ENCODE data around the gene SGMS1. TPM values are rescaled to one million over a fixed set of nuclear protein-coding genes. Genes with fewer than 3 reads are reported as not detected.

SGMS1 gene
- total and polyA plus RNA-seq, 2 experiments from 2014 or later: 15.0 to 34.7 TPM

GRCh38 chr10:50417886-50418830 lies 205.6 kb downstream of the SGMS1 start (continued):
- TF ChIP-seq ZNF462 (CRISPR knock-in tag; IDR thresholded peaks at IDR 0.05) (no peak), ZNF114 (CRISPR knock-in tag; IDR thresholded peaks at IDR 0.05) (no peak), ZNF331 (CRISPR knock-in tag; IDR thresholded peaks at IDR 0.05; ENCODE audit: low read depth) (no peak), REST (IDR thresholded peaks at IDR 0.05; ENCODE audit: unreplicated experiment) (no peak), EZH2phosphoT487 (IDR thresholded peaks at IDR 0.05; ENCODE audit: unreplicated experiment) (no peak), STAT1 (IDR thresholded peaks at IDR 0.05; ENCODE audit: unreplicated experiment) (no peak), JUNB (IDR thresholded peaks at IDR 0.05; ENCODE audit: unreplicated experiment) (no peak), EZH2 (IDR thresholded peaks at IDR 0.05; ENCODE audit: low read depth, unreplicated experiment) (no peak)
